K562 (cell line): Measurements from ENCODE around the gene DPT. TPM values are rescaled to one million over a fixed set of nuclear protein-coding genes. Genes with fewer than 3 reads are reported as not detected.

Experiments used
- ATAC-seq: fragments of 200-7000 bp; cut with Tn5 transposase; 3 replicates; pipeline ENCODE4 v1.9.1; 2020; ENCODE audit warnings: moderate library complexity
- BruUV-seq: library from RNA; stranded (reverse); fragments of 400-500 nt; replicated peaks from 2 replicates; lab custom pipeline; 2021; lab: Mats Ljungman, UMichigan
- CTCF ChIA-PET: fragments of 300-600 bp; formaldehyde crosslinking; extraction: SDS; loops from one replicate; lab custom pipeline; 2021; ENCODE audit warnings: low intra/inter-chr PET ratio; lab: Yijun Ruan, JAX
- POLR2A ChIA-PET: fragments of 300-600, 350-650 bp; sonication (Branson Sonifier 250); formaldehyde crosslinking; extraction: SDS; loops from one replicate; lab custom pipeline; 2021; ENCODE audit warnings: antibody characterized with exemption, inconsistent platforms; lab: Yijun Ruan, JAX
- DNase-seq, 4 experiments: peaks; one replicate each; pipeline versions ENCODE4 v3.0.0 to v3.0.0-alpha.2; 2011 to 2018; ENCODE audit warnings: low spot score in 3 of 4, mixed read lengths in 3 of 4; ENCODE audit errors: extremely low read depth in 1 of 4
- FAIRE-seq: peaks from 2 replicates; lab custom pipeline; 2011; peaks lifted over from hg19 to GRCh38; lab: Jason Lieb, UNC
- H2AFZ ChIP-seq: 2 replicates; pipeline ENCODE4 v1.6.0; 2011; ENCODE audit warnings: low read depth, low read length, control low read depth, inconsistent platforms
- H3K27ac ChIP-seq: fragments of 200-600 bp; 3 replicates; pipeline ENCODE4 v1.8.0; 2011; ENCODE audit warnings: low read depth, mild to moderate bottlenecking, control low read depth, inconsistent platforms, low read length, moderate library complexity, mixed read lengths; ENCODE audit errors: extremely low read depth
- H3K27me3 ChIP-seq, 2 experiments: fragments of 300-600 bp in 1 of 2; 2 replicates in 1 of 2; 3 replicates in 1 of 2; pipeline versions ENCODE4 v1.6.0 to v1.8.0; 2011; ENCODE audit warnings: inconsistent platforms in 2 of 2, low read length in 2 of 2, mild to moderate bottlenecking in 1 of 2, mixed read lengths in 1 of 2, moderate library complexity in 1 of 2; ENCODE audit not compliant: control insufficient read depth in 2 of 2, insufficient read depth in 2 of 2
- H3K36me3 ChIP-seq: fragments of 300-600 bp; 3 replicates; pipeline ENCODE4 v1.8.0; 2011; ENCODE audit warnings: mild to moderate bottlenecking, low read length, inconsistent platforms; ENCODE audit not compliant: control insufficient read depth, insufficient read depth
- H3K4me1 ChIP-seq, 2 experiments: fragments of 200-600 bp in 1 of 2; replicated peaks in 1 of 2; 2 replicates in 1 of 2; 3 replicates in 1 of 2; pipeline versions ENCODE4 v1.5.1 to v1.8.0; 2011; ENCODE audit warnings: inconsistent platforms in 2 of 2, low read length in 2 of 2, mild to moderate bottlenecking in 1 of 2, mixed read lengths in 1 of 2, moderate library complexity in 1 of 2; ENCODE audit not compliant: control insufficient read depth in 2 of 2, insufficient read depth in 2 of 2
- H3K4me2 ChIP-seq: 2 replicates; pipeline ENCODE4 v1.6.1; 2011; ENCODE audit warnings: low read length, control low read depth, inconsistent platforms, mixed read lengths; ENCODE audit not compliant: insufficient read depth
- H3K4me3 ChIP-seq: fragments of 200-600 bp; sonication (generic), shearing (Covaris generic); 2 replicates; pipeline ENCODE4 v1.5.1; 2016; ENCODE audit warnings: control low read depth, inconsistent platforms
- H3K79me2 ChIP-seq: fragments of 200-600 bp; 3 replicates; pipeline ENCODE4 v1.8.0; 2011; ENCODE audit warnings: low read length, inconsistent platforms; ENCODE audit not compliant: control insufficient read depth, insufficient read depth
- H3K9ac ChIP-seq, 2 experiments: 2 replicates each; pipeline versions ENCODE4 v1.6.0 to v1.6.1; 2011; ENCODE audit warnings: low read depth in 2 of 2, low read length in 2 of 2, control low read depth in 1 of 2, inconsistent platforms in 1 of 2, mild to moderate bottlenecking in 1 of 2, mixed read lengths in 1 of 2; ENCODE audit not compliant: insufficient read depth in 1 of 2
- H3K9me1 ChIP-seq: one replicate; pipeline ENCODE4 v1.6.0; 2011; ENCODE audit warnings: inconsistent platforms, mild to moderate bottlenecking, low read length, moderate library complexity; ENCODE audit not compliant: control insufficient read depth, insufficient read depth
- H3K9me3 ChIP-seq: replicated peaks from 2 replicates; pipeline ENCODE4 v1.5.1; 2011; ENCODE audit warnings: low read depth, low read length, inconsistent platforms; ENCODE audit not compliant: control insufficient read depth, insufficient read depth
- H4K20me1 ChIP-seq: replicated peaks from 2 replicates; pipeline ENCODE4 v1.6.1; 2011; ENCODE audit warnings: low read length, inconsistent platforms, mixed read lengths; ENCODE audit not compliant: control insufficient read depth, insufficient read depth
- CREBBP ChIP-seq: IDR thresholded peaks from one replicate; pipeline ENCODE4 v1.6.1; 2012; ENCODE audit warnings: low read depth, mild to moderate bottlenecking, control low read depth, inconsistent platforms, low read length
- CREM ChIP-seq: IDR thresholded peaks from 2 replicates; pipeline ENCODE4 v1.6.1; 2014; ENCODE audit warnings: antibody characterized with exemption, low read depth
- EP300 ChIP-seq: IDR thresholded peaks from 2 replicates; pipeline ENCODE4 v1.6.1; 2012; ENCODE audit warnings: low read length, improper control_type of control experiment
- SIN3B ChIP-seq: fragments of 450-650 bp; IDR thresholded peaks from 2 replicates; pipeline ENCODE4 v1.6.1; 2017; ENCODE audit warnings: low read depth, mild to moderate bottlenecking, moderate library complexity
- SIX5 ChIP-seq, 2 experiments: IDR thresholded peaks; 2 replicates each; pipeline ENCODE4 v1.6.1; 2011; ENCODE audit warnings: low read length in 2 of 2, borderline replicate concordance in 1 of 2, low read depth in 1 of 2, mild to moderate bottlenecking in 1 of 2, moderate library complexity in 1 of 2; ENCODE audit not compliant: insufficient read depth in 1 of 2
- SREBF1 ChIP-seq: fragments of 150-350 bp; IDR thresholded peaks from 2 replicates; pipeline ENCODE4 v1.6.1; 2014; ENCODE audit warnings: antibody characterized with exemption, low read depth, low read length, borderline replicate concordance
- WGBS: fragments of 100-300 bp; shearing (Covaris generic); methylation state at CpG from one replicate; pipeline ENCODE4 v1.1.6; 2016; ENCODE audit warnings: low coverage, mixed read lengths; ENCODE audit not compliant: insufficient coverage; ENCODE audit errors: missing lambda C conversion rate; 5-methylcytosine and 5-hydroxymethylcytosine counted together
- in situ Hi-C: fragments of 300-500 bp; cut with MboI; formaldehyde crosslinking; loops from 4 replicates; pipeline ENCODE4 v1.15.0; 2018; ENCODE audit warnings: inconsistent platforms, mixed read lengths
- intact Hi-C: fragments of 100-400 bp; cut with micrococcal nuclease; formaldehyde crosslinking; loops from 2 replicates; pipeline ENCODE4 v1.14.2; 2022
- polyA plus RNA-seq, 8 experiments: library from polyadenylated mRNA; depleted of rRNA in 4 of 8; stranded (reverse) in 5 of 8; unstranded in 3 of 8; fragments of >200 nt; fragmentation: Nextera tagmentation in 2 of 8; fragmentation: Illumina TruSeq in 1 of 8; extraction: Ambion mirVana in 2 of 8; extraction: Trizol in 1 of 8; gene quantifications; 2 replicates each; pipeline versions ENCODE4 v1.2.1 to v1.2.3, GENCODE V29; 2011 to 2014; ENCODE audit warnings: inconsistent platforms in 1 of 8, missing spikeins in 1 of 8
- total RNA-seq, 7 experiments: library from RNA; depleted of rRNA in 6 of 7; stranded (reverse); fragments of >200 nt in 6 of 7; fragmentation: Illumina TruSeq in 2 of 7; extraction: Trizol in 2 of 7; gene quantifications; 2 replicates each; pipeline versions ENCODE4 v1.2.1 to v1.2.3, GENCODE V29; 2011 to 2021; ENCODE audit warnings: low replicate concordance in 1 of 7

Gene DPT
- total and polyA plus RNA-seq, 9 of the 15 experiments (the other 6 are each of a cell fraction or from before 2014, with no cell fraction given) = not detected

DNA sequence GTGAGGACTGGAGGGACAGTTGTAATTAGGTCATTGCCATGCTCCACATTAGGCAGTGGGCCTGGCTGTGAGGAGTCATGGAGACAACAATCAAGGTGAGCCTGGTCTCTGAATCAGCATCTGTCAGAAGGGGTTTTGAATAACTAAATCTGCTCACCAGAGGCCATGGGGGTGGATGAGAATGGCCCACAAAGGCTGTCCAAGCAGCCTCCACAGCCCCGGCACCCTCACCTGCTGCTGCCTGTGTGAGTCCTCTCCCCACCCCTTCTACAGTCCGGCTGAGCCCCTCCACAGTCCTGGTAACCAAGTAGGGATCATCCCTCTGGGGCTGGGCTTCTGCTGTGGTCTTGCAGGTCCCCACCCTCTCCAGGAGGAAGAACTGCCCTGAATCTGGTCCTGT lies 2.3 kb downstream of the DPT start:
- Histone ChIP-seq H3K9ac (no peak overlapping the region), H3K27me3 (peaks cover 6 to 21% of the 10 kb centered on the region in 2 experiments), H3K9me3 (no peaks in the 10 kb centered on the region), H3K4me1 (no peaks in the 10 kb centered on the region), H4K20me1 (no peaks in the 10 kb centered on the region), H3K4me3 (no peak overlapping the region), H3K4me2 (no peak overlapping the region), H3K9me1 (no peaks in the 10 kb centered on the region), H2AFZ (no peak overlapping the region), H3K36me3 (no peaks in the 10 kb centered on the region), H3K27ac (no peak overlapping the region), H3K79me2 (no peaks in the 10 kb centered on the region)
- no peak for TF ChIP-seq EP300
- no peak for TF ChIP-seq CREM
- TF ChIP-seq CREBBP = no peak
- TF ChIP-seq SREBF1 = no peak
- TF ChIP-seq SIN3B = no peak
- ChIA-PET POLR2A (no interaction called here), CTCF (no interaction called here)
- BruUV-seq = no TSS peak
- intact Hi-C loops = no loop called here
- in situ Hi-C loops = no loop called here
- DNase-seq (no peak), ATAC-seq (no peak; the same call in 1 of the 3 replicates), FAIRE-seq (no peak)
- 2% methylated on average over 2 of the region's 2 CpGs for WGBS

DNA sequence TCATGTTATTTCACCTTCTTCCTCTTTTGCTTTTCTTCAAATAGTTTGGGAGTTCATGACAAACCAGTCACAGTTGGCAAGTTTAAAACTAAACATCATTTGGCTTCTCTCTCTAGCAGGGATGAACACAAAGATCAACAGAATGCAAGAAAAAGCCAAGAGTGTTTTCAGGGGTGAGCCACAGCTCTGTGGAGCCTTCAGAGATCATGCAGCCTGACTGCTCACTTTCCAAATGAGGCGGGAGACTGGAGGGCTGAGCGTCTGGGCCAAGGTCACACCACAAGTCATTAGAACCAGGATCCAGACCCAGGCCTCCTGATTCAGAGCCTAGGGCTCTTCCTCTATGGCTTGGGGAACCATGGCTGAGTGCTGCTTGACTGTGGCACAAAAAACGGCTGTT lies 2.7 kb downstream of the DPT start:
- H3K9ac ChIP-seq = no peak overlapping the region
- WGBS = 0% methylated on average over 3 of the region's 3 CpGs
- no peaks in the 10 kb centered on the region for H3K4me1 ChIP-seq
- H3K9me3 ChIP-seq = no peaks in the 10 kb centered on the region
- TF ChIP-seq SIX5 (IDR thresholded peaks at IDR 0.05; ENCODE audit: borderline replicate concordance in 1 of 2, insufficient read depth in 1 of 2, low read depth in 1 of 2, low read length in 2 of 2) = no peak
- no peak overlapping the region for H3K4me2 ChIP-seq
- no TSS peak for BruUV-seq
- no peak overlapping the region for H2AFZ ChIP-seq
- CTCF ChIA-PET = no interaction called here
- intact Hi-C loops (no loop called here), in situ Hi-C loops (no loop called here)
- no peak overlapping the region for H3K4me3 ChIP-seq
- no peak for FAIRE-seq
- H3K27ac ChIP-seq = no peak overlapping the region
- POLR2A ChIA-PET = no interaction called here
- ATAC-seq = no peak
- H4K20me1 ChIP-seq = no peaks in the 10 kb centered on the region
- no peaks in the 10 kb centered on the region for H3K79me2 ChIP-seq
- no peaks in the 10 kb centered on the region for H3K9me1 ChIP-seq
- H3K36me3 ChIP-seq = no peaks in the 10 kb centered on the region
- H3K27me3 ChIP-seq = peaks cover 6 to 21% of the 10 kb centered on the region in 2 experiments
- no peak for DNase-seq
